AG08396 (cell line): ENCODE results near the gene ASH1L.
"Not testable (repeated sequence)": the region's sequence is repeated elsewhere in the genome, so short reads cannot be mapped to it uniquely, and the experiment has no call there.

Source experiments
- DNase-seq: peaks from one replicate; pipeline ENCODE4 v3.0.0; 2012; ENCODE audit warnings: low spot score, mixed read lengths

ASH1L gene

GRCh38 chr1:155442431-155442830 is 120.2 kb downstream of the ASH1L start:
- not testable (repeated sequence) for DNase-seq

GRCh38 chr1:155437405-155437804 is 125.2 kb downstream of the ASH1L start:
- DNase-seq: no peak

- not testable (repeated sequence) for DNase-seq
These were observed 128.7 kb downstream of the ASH1L start for GRCh38 chr1:155433831-155434389.

GRCh38 chr1:155433128-155433830 is 129.3 kb downstream of the ASH1L start:
- not testable (repeated sequence) for DNase-seq

GRCh38 chr1:155424091-155424490 is 138.5 kb downstream of the ASH1L start:
- no peak for DNase-seq

GRCh38 chr1:155420788-155421187 is 141.8 kb downstream of the ASH1L start:
- DNase-seq: no peak

GRCh38 chr1:155411840-155412239 is 150.8 kb downstream of the ASH1L start:
- not testable (repeated sequence) for DNase-seq

GRCh38 chr1:155410931-155411330 is 151.7 kb downstream of the ASH1L start:
- DNase-seq: no peak

GRCh38 chr1:155396874-155397476 is 165.6 kb downstream of the ASH1L start:
- no peak for DNase-seq

- no peak for DNase-seq
These were observed 169.6 kb downstream of the ASH1L start for GRCh38 chr1:155392898-155393411.

- DNase-seq: peak; percentile 24
These were observed 172.8 kb downstream of the ASH1L start for GRCh38 chr1:155389826-155390225.

- DNase-seq: not testable (repeated sequence)
These were observed 176.8 kb downstream of the ASH1L start for GRCh38 chr1:155385836-155386235.

- DNase-seq: no peak
These were observed 179.2 kb downstream of the ASH1L start for GRCh38 chr1:155383406-155383805.

- peak; percentile 11 for DNase-seq
These were observed 182.9 kb downstream of the ASH1L start for GRCh38 chr1:155379631-155380090.

- DNase-seq: no peak
These were observed 183.4 kb downstream of the ASH1L start for GRCh38 chr1:155379180-155379579.

GRCh38 chr1:155360051-155360450 is 202.6 kb downstream of the ASH1L start:
- DNase-seq: no peak

GRCh38 chr1:155352631-155353030 is 210.0 kb downstream of the ASH1L start:
- no peak for DNase-seq

GRCh38 chr1:155342842-155343241 is 219.8 kb downstream of the ASH1L start:
- DNase-seq: no peak

- no peak for DNase-seq
These were observed 223.0 kb downstream of the ASH1L start for GRCh38 chr1:155339515-155340097.

- no peak for DNase-seq
These were observed 227.6 kb downstream of the ASH1L start for GRCh38 chr1:155334962-155335361.

GRCh38 chr1:155329980-155330598 is 232.5 kb downstream of the ASH1L start:
- no peak for DNase-seq

- not testable (repeated sequence) for DNase-seq
These were observed 233.7 kb downstream of the ASH1L start for GRCh38 chr1:155328856-155329255.
